Measurements from ENCODE around the gene P2RX3.
A peak's percentile ranks its signal among the peaks of the same experiment; 100 is the strongest.

The P2RX3 gene

GRCh38 chr11:57323855-57324153 lies 14.3 kb upstream of the P2RX3 start:
- TF ChIP-seq, protein P1, sequence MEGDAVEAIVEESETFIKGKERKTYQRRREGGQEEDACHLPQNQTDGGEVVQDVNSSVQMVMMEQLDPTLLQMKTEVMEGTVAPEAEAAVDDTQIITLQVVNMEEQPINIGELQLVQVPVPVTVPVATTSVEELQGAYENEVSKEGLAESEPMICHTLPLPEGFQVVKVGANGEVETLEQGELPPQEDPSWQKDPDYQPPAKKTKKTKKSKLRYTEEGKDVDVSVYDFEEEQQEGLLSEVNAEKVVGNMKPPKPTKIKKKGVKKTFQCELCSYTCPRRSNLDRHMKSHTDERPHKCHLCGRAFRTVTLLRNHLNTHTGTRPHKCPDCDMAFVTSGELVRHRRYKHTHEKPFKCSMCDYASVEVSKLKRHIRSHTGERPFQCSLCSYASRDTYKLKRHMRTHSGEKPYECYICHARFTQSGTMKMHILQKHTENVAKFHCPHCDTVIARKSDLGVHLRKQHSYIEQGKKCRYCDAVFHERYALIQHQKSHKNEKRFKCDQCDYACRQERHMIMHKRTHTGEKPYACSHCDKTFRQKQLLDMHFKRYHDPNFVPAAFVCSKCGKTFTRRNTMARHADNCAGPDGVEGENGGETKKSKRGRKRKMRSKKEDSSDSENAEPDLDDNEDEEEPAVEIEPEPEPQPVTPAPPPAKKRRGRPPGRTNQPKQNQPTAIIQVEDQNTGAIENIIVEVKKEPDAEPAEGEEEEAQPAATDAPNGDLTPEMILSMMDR (IDR thresholded peaks at IDR 0.05; ENCODE audit: control extremely low read depth, extremely low read depth, low read depth, missing control alignments) = no peak
- DNase-seq (ENCODE audit: extremely low spot score) = no peak
- CTCF ChIA-PET = interaction anchor here (0.8 kb wide), 1 partner anchor 12 kb away, joined by 3 read pairs; no protein-coding TSS in a partner anchor
- POLR2A ChIA-PET = interaction anchor here (0.8 kb wide), 1 partner anchor 840 kb away, joined by 3 read pairs; no protein-coding TSS in a partner anchor

GRCh38 chr11:57324154-57324885 lies 13.8 kb upstream of the P2RX3 start:
- TF ChIP-seq, protein P1 (IDR thresholded peaks at IDR 0.05; ENCODE audit: control extremely low read depth, extremely low read depth, low read depth, missing control alignments) = no peak
- ChIA-PET POLR2A (interaction anchor here (0.8 to 2.1 kb wide), 2 partner anchors 11 to 839 kb away, joined by 3 to 10 read pairs; partner anchors contain the start of gene SSRP1), CTCF (interaction anchor here (0.8 kb wide), 1 partner anchor 13 kb away, joined by 3 read pairs; no protein-coding TSS in a partner anchor)
- peak; percentile 57 for DNase-seq (ENCODE audit: extremely low spot score)

DNA sequence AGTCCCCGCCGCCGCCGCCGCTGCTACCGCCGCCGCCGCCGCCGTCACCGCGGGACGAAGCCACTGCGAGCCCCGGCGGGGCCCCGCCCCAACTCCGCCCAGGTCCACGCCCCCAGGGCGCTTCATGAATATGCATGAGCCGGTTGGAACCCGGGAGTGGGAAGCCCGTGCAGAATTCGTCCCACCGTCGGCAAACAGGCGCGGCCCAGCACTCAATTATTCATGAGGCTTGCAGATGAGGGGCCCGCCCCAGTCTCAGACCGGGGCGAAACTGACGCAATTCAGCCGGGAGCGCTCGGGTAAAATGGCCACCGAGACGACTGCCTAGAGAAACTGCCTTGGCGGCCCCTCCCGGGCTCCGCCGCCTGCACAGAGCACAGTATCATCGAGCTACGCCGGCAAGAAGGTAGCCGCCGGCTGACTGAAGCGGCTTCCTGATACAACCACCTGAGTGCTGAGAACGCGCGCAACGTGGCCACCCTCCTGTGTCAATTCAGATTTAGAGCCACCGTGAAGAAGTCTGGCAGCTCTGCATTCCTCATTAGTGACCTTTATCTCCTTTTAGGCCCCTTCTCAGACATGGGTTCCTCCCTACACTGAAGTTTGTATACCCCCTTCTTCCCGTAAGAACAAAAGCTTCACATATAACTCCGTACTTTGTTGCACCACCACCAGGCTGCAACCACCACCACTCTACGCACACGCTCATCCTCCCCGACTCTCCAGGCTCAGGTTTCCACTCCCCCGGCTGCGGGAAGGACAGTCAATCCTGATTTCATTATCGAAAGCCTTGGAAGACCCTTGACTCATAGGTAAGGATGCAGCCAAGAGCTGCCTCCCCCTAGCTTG lies 13.0 kb upstream of the P2RX3 start, which contains the start of gene TNKS1BP1:
TNKS1BP1 (minus strand) TSS at position 67 of the 849 bp plus-strand sequence. CDS start 3,067 bp downstream, outside the sequence.
- POLR2A ChIA-PET = interaction anchor here (2.1 kb wide), 1 partner anchor 10 kb away, joined by 10 read pairs; the partner anchor contains the start of gene SSRP1
- DNase-seq (ENCODE audit: extremely low spot score) = peak; percentile 93
- TF ChIP-seq, protein P1 (IDR thresholded peaks at IDR 0.05; ENCODE audit: control extremely low read depth, extremely low read depth, low read depth, missing control alignments) = no peak
- CTCF ChIA-PET = interaction anchor here (0.7 to 1.9 kb wide), 4 partner anchors 11 to 168 kb away, joined by 3 to 7 read pairs (median 5); partner anchors contain the start of genes P2RX3 and SSRP1

DNA sequence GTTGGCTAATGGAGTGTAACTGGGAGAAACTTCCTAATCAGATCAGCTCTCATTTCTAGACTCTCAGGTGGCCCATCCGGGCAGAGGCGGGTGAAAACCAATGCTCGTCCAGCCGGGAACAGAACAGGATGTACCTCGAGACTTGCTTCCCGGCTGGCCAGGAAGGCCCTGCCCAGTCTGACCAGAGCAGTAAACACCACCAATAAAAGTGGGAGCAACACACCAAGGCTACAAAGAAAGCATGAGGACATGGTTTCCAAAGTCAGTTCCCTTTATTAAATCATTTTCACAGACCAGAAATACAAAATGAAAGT lies 12.5 kb upstream of the P2RX3 start:
- TF ChIP-seq, protein P1 (IDR thresholded peaks at IDR 0.05; ENCODE audit: control extremely low read depth, extremely low read depth, low read depth, missing control alignments) = no peak
- CTCF ChIA-PET = interaction anchor here (0.7 to 1.9 kb wide), 4 partner anchors 10 to 168 kb away, joined by 3 to 7 read pairs (median 5); partner anchors contain the start of genes P2RX3 and SSRP1
- no peak for DNase-seq (ENCODE audit: extremely low spot score)
- POLR2A ChIA-PET = interaction anchor here (2.1 kb wide), 1 partner anchor 10 kb away, joined by 10 read pairs; the partner anchor contains the start of gene SSRP1

DNA sequence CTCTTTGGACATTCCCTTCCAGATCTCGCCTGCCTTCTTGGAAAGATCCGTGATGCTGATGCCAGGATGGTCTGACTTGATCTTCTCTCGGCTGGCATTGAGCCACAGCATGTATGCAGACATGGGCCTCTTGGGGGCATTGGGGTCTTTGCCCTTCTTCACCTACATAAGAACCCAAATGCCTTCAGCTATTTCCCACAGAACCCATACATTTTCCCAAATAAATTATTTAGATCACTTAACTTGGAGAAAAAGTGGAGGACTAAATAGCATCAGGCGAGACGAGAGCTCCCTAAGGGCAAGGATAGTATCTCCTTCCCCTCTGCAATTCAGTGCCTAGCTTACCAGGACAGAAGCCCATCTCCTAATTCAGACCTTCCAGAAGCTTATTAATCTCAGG lies 10.4 kb upstream of the P2RX3 start:
- POLR2A ChIA-PET = interaction anchor here (0.6 kb wide), 1 partner anchor 144 kb away, joined by 3 read pairs; no protein-coding TSS in a partner anchor
- no peak for DNase-seq (ENCODE audit: extremely low spot score)
- TF ChIP-seq, protein P1 (IDR thresholded peaks at IDR 0.05; ENCODE audit: control extremely low read depth, extremely low read depth, low read depth, missing control alignments) = no peak
- CTCF ChIA-PET = no interaction called here

DNA sequence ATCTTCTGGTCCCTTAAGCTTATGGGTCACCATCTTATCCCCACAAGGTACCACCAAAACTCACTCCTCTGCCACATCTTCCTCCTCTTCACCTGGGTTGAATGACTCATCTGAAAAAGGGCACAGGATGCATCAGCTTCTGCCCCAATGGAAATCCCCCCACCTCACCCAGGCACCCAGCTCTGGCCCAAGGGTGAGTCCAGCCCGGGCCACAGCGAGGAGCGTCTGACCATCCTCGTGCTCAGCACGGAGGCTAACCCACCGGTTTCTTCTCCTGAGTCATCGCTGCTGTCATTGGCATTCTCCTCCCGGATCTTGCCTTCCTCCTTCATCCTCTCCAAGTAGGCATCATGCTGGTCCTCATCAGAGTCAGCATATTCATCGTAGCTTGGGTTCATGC lies 8.1 kb upstream of the P2RX3 start:
- ChIA-PET CTCF (interaction anchor here (0.8 to 3.6 kb wide), 4 partner anchors 13 to 312 kb away, joined by 3 to 15 read pairs (median 4); no protein-coding TSS in a partner anchor), POLR2A (no interaction called here)
- TF ChIP-seq, protein P1 (IDR thresholded peaks at IDR 0.05; ENCODE audit: control extremely low read depth, extremely low read depth, low read depth, missing control alignments) = no peak
- DNase-seq (ENCODE audit: extremely low spot score) = no peak
